HG03280 (cell line): Measurements from ENCODE around the gene TMPRSS11F.

Experiments used
- ATAC-seq: cut with Tn5 transposase; IDR thresholded peaks from one replicate; pipeline ENCODE4 v1.9.1; 2021; ENCODE audit warnings: mild to moderate bottlenecking, moderate library complexity; ENCODE audit not compliant: unreplicated experiment

The TMPRSS11F gene

GRCh38 chr4:68079928-68080327 is 49.7 kb downstream of the TMPRSS11F start:
- ATAC-seq: no peak

DNA sequence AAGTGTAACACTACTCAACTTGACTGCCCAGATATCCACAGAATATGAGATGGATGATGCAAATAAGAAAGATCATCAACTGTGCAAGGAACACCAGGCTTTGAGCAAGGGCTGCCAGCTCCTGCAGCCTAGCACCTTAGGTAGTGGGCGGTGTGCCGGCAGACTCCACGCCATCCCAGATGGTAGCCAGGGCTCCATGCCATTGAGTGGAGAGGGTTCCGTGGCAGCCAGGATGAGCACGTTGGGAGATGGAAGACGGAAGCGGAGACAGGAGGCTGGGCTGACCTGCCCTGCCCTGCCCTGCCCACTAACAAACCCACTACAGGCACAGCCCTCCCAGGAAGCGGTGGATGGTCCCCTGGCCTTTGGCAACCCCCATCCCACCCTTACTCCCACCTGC is 51.9 kb downstream of the TMPRSS11F start:
- ATAC-seq: no peak

- no peak for ATAC-seq
Observed at GRCh38 chr4:68077301-68077700, 52.4 kb downstream of the TMPRSS11F start.

GRCh38 chr4:68076194-68076593 is 53.5 kb downstream of the TMPRSS11F start:
- ATAC-seq: no peak

- no peak for ATAC-seq
Observed at GRCh38 chr4:68074397-68074796, 55.3 kb downstream of the TMPRSS11F start.

DNA sequence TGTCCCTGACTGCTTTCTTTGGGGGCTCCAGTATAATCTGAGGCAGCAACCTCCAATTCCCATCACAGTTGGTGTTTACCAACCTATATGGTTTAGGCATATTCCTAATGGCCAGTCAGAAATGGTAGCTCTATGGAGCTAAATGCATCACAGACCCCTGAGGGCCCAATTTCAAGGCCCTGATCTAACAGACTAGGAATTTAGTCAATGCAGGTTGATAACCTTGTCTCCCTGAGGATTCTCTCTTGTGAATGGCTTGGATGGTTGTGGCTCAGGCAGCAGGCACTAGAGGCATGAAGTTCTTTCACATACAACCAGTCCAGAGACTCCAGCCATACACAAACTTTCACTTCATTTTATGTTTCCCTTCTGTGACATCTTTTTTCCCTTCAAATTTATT is 59.4 kb downstream of the TMPRSS11F start:
- no peak for ATAC-seq

- no peak for ATAC-seq
Observed at GRCh38 chr4:68062501-68062900, 67.2 kb downstream of the TMPRSS11F start.

GRCh38 chr4:68038272-68038671 is 91.4 kb downstream of the TMPRSS11F start:
- ATAC-seq: no peak

- ATAC-seq: no peak
Observed at GRCh38 chr4:68021185-68021584, 108.5 kb downstream of the TMPRSS11F start.

- no peak for ATAC-seq
Observed at GRCh38 chr4:68011684-68012083, 118.0 kb downstream of the TMPRSS11F start.
